HepG2 (cell line): ENCODE data around the gene GRB2. TPM values are rescaled to one million over a fixed set of nuclear protein-coding genes. Genes with fewer than 3 reads are reported as not detected.

Experiments used
- ATAC-seq: fragments of 200-7000 bp; cut with Tn5 transposase; 3 replicates; pipeline ENCODE4 v1.9.1; 2020; ENCODE audit warnings: mild to moderate bottlenecking, moderate library complexity
- BruUV-seq: library from RNA; stranded (reverse); fragments of 400-500 nt; replicated peaks from 2 replicates; lab custom pipeline; 2021; lab: Mats Ljungman, UMichigan
- CTCF ChIA-PET: fragments of 300-600 bp; formaldehyde crosslinking; extraction: SDS; loops from one replicate; lab custom pipeline; 2021; ENCODE audit warnings: low total read pairs, inconsistent platforms, low intra/inter-chr PET ratio; lab: Yijun Ruan, JAX
- POLR2A ChIA-PET: fragments of 350-600 bp; sonication (Branson Sonifier 250); formaldehyde crosslinking; loops from one replicate; lab custom pipeline; 2020; ENCODE audit warnings: antibody characterized with exemption, inconsistent platforms; lab: Yijun Ruan, JAX
- DNase-seq: peaks from one replicate; pipeline ENCODE4 v3.0.0-alpha.2; 2015; ENCODE audit warnings: low spot score
- FAIRE-seq: peaks from 3 replicates; lab custom pipeline; 2011; peaks lifted over from hg19 to GRCh38; lab: Jason Lieb, UNC
- H2AFZ ChIP-seq: one replicate; pipeline ENCODE4 v1.6.1; 2011; ENCODE audit warnings: low read length, inconsistent platforms
- H3K27ac ChIP-seq: fragments of 300-600 bp; 3 replicates; pipeline ENCODE4 v1.8.0; 2011; ENCODE audit warnings: mixed run types, mild to moderate bottlenecking, mixed read lengths, low read length, inconsistent platforms; ENCODE audit not compliant: insufficient read depth; ENCODE audit errors: extremely low read length
- H3K27me3 ChIP-seq, 2 experiments: fragments of 200-600 bp in 1 of 2; 2 replicates in 1 of 2; 3 replicates in 1 of 2; pipeline versions ENCODE4 v1.6.0 to v1.8.0; 2011; ENCODE audit warnings: low read length in 2 of 2, mild to moderate bottlenecking in 2 of 2, moderate library complexity in 2 of 2, inconsistent platforms in 1 of 2; ENCODE audit not compliant: insufficient read depth in 2 of 2, control insufficient read depth in 1 of 2
- H3K36me3 ChIP-seq, 2 experiments: fragments of 200-600 bp in 1 of 2; replicated peaks in 1 of 2; 2 replicates in 1 of 2; 3 replicates in 1 of 2; pipeline versions ENCODE4 v1.5.1 to v1.8.0; 2011; ENCODE audit warnings: low read length in 2 of 2, inconsistent platforms in 1 of 2; ENCODE audit not compliant: insufficient read depth in 2 of 2, control insufficient read depth in 1 of 2
- H3K4me1 ChIP-seq: 2 replicates; pipeline ENCODE4 v1.5.1; 2012; ENCODE audit warnings: low read length, inconsistent platforms; ENCODE audit not compliant: insufficient read depth
- H3K4me2 ChIP-seq: 2 replicates; pipeline ENCODE4 v1.6.0; 2011; ENCODE audit warnings: low read depth, low read length, inconsistent platforms
- H3K4me3 ChIP-seq, 3 experiments: fragments of 200-600 bp in 1 of 3; sonication (generic), shearing (Covaris generic) in 1 of 3; replicated peaks in 1 of 3; 2 replicates each; pipeline ENCODE4 v1.5.1; 2011 to 2016; ENCODE audit warnings: low read length in 3 of 3, inconsistent platforms in 2 of 3, low read depth in 2 of 3, mild to moderate bottlenecking in 2 of 3, control low read depth in 1 of 3, mixed read lengths in 1 of 3; ENCODE audit not compliant: insufficient read depth in 1 of 3
- H3K79me2 ChIP-seq: one replicate; pipeline ENCODE4 v1.6.1; 2011; ENCODE audit warnings: low read length, inconsistent platforms; ENCODE audit not compliant: insufficient read depth
- H3K9ac ChIP-seq: 2 replicates; pipeline ENCODE4 v1.6.0; 2011; ENCODE audit warnings: mild to moderate bottlenecking, low read depth, low read length, inconsistent platforms; ENCODE audit not compliant: insufficient read depth
- H3K9me3 ChIP-seq: 2 replicates; pipeline ENCODE4 v1.5.1; 2012; ENCODE audit warnings: mild to moderate bottlenecking, low read length
- H4K20me1 ChIP-seq: 2 replicates; pipeline ENCODE4 v1.6.0; 2011; ENCODE audit warnings: inconsistent platforms, mild to moderate bottlenecking, low read length, moderate library complexity; ENCODE audit not compliant: insufficient read depth
- ARID2 ChIP-seq: sonication (generic); formaldehyde crosslinking; IDR thresholded peaks from 2 replicates; pipeline ENCODE4 v1.8.1; 2022; ENCODE audit warnings: mild to moderate bottlenecking, missing genetic modification reagents, borderline replicate concordance
- BRF2 ChIP-seq: sonication (generic); formaldehyde crosslinking; IDR thresholded peaks from 2 replicates; pipeline ENCODE4 v1.8.1; 2022; ENCODE audit warnings: mild to moderate bottlenecking, missing genetic modification reagents
- CENPT ChIP-seq: sonication (generic); formaldehyde crosslinking; IDR thresholded peaks from 2 replicates; pipeline ENCODE4 v1.8.0; 2022; ENCODE audit warnings: low read depth, mild to moderate bottlenecking, moderate library complexity, missing genetic modification reagents
- HIC2 ChIP-seq: sonication (generic); formaldehyde crosslinking; IDR thresholded peaks from 2 replicates; pipeline ENCODE4 v1.9.0; 2022; ENCODE audit warnings: low read depth, missing genetic modification reagents
- JARID2 ChIP-seq: sonication (generic); formaldehyde crosslinking; IDR thresholded peaks from 2 replicates; pipeline ENCODE4 v1.8.1; 2023; ENCODE audit warnings: missing genetic modification reagents, inconsistent platforms; ENCODE audit not compliant: insufficient replicate concordance
- KLF16 ChIP-seq, 2 experiments: sonication (generic) in 1 of 2; formaldehyde crosslinking in 1 of 2; IDR thresholded peaks; 2 replicates each; pipeline versions ENCODE4 v1.6.1 to v1.8.0; 2016 to 2023; ENCODE audit warnings: missing genetic modification reagents in 2 of 2, missing compliant biosample characterization in 1 of 2
- PHF21A ChIP-seq: sonication (generic); formaldehyde crosslinking; IDR thresholded peaks from 2 replicates; pipeline ENCODE4 v1.5.0; 2020; ENCODE audit warnings: mild to moderate bottlenecking, missing genetic modification reagents
- SMC3 ChIP-seq: IDR thresholded peaks from 2 replicates; pipeline ENCODE4 v1.6.1; 2011; ENCODE audit warnings: low read length, improper control_type of control experiment
- TBP ChIP-seq: sonication (generic); formaldehyde crosslinking; IDR thresholded peaks from 2 replicates; pipeline ENCODE4 v1.5.0; 2020; ENCODE audit warnings: missing genetic modification reagents
- THYN1 ChIP-seq: sonication (generic); formaldehyde crosslinking; IDR thresholded peaks from 2 replicates; pipeline ENCODE4 v1.8.1; 2023; ENCODE audit warnings: low read depth, mild to moderate bottlenecking, moderate library complexity, missing genetic modification reagents, borderline replicate concordance
- TMF1 ChIP-seq: sonication (generic); formaldehyde crosslinking; IDR thresholded peaks from 2 replicates; pipeline ENCODE4 v1.8.1; 2022; ENCODE audit warnings: low read depth, missing genetic modification reagents
- ZFYVE20 ChIP-seq: sonication (generic); formaldehyde crosslinking; IDR thresholded peaks from 2 replicates; pipeline ENCODE4 v1.8.0; 2023; ENCODE audit warnings: low read depth, mild to moderate bottlenecking, moderate library complexity, missing genetic modification reagents, borderline replicate concordance
- ZMYM3 ChIP-seq: sonication (generic); formaldehyde crosslinking; IDR thresholded peaks from 2 replicates; pipeline ENCODE4 v1.5.1; 2020; ENCODE audit warnings: mild to moderate bottlenecking, missing genetic modification reagents
- ZNF251 ChIP-seq: sonication (generic); formaldehyde crosslinking; IDR thresholded peaks from 2 replicates; pipeline ENCODE4 v1.9.0; 2021; ENCODE audit warnings: mild to moderate bottlenecking, missing genetic modification reagents
- ZNF7 ChIP-seq: IDR thresholded peaks from 2 replicates; pipeline ENCODE4 v1.6.1; 2016; ENCODE audit warnings: missing biosample characterization, missing genetic modification reagents
- ZNF772 ChIP-seq: sonication (generic); formaldehyde crosslinking; IDR thresholded peaks from 2 replicates; pipeline ENCODE4 v1.5.0; 2020; ENCODE audit warnings: mild to moderate bottlenecking, missing genetic modification reagents
- WGBS: methylation state at CpG from one replicate; pipeline ENCODE4 v1.1.6; 2017; ENCODE audit warnings: low lambda C conversion rate; 5-methylcytosine and 5-hydroxymethylcytosine counted together
- in situ Hi-C: cut with HindIII; loops from 2 replicates; pipeline ENCODE4 v1.10.0; 2017; ENCODE audit warnings: low pct_unique_long_range_greater_than_20kb; ENCODE audit not compliant: extremely low pct_ligation_motif_present
- intact Hi-C: fragments of 100-400 bp; cut with micrococcal nuclease; formaldehyde crosslinking; loops from one replicate; pipeline ENCODE4 v1.10.0; 2022; ENCODE audit not compliant: unreplicated experiment
- polyA plus RNA-seq, 8 experiments: library from polyadenylated mRNA; depleted of rRNA in 3 of 8; stranded (reverse) in 7 of 8; unstranded in 1 of 8; fragments of >200 nt; fragmentation: Illumina TruSeq in 4 of 8; extraction: Trizol in 4 of 8; gene quantifications; 2 replicates each; pipeline versions ENCODE4 v1.2.1 to v1.2.3, GENCODE V29; 2011 to 2016; ENCODE audit warnings: low read depth in 4 of 8, missing spikeins in 1 of 8, mixed read lengths in 1 of 8; ENCODE audit not compliant: insufficient read depth in 1 of 8
- total RNA-seq, 5 experiments: library from RNA; depleted of rRNA; stranded (reverse); fragments of >200 nt; fragmentation: Illumina TruSeq; extraction: Trizol; gene quantifications; 2 replicates each; pipeline ENCODE4 v1.2.3, GENCODE V29; 2016; ENCODE audit warnings: low read depth in 1 of 5
- TF ChIP-seq, protein P1 (sequence below): sonication (generic); formaldehyde crosslinking; IDR thresholded peaks from 2 replicates; pipeline ENCODE4 v1.4.0; 2020; ENCODE audit warnings: low read depth, mild to moderate bottlenecking, missing genetic modification reagents

GRB2 gene
- total and polyA plus RNA-seq, 2 of the 13 experiments (the other 11 are each of a cell fraction or from before 2014, with no cell fraction given), result 84.6 to 92.3 TPM

DNA sequence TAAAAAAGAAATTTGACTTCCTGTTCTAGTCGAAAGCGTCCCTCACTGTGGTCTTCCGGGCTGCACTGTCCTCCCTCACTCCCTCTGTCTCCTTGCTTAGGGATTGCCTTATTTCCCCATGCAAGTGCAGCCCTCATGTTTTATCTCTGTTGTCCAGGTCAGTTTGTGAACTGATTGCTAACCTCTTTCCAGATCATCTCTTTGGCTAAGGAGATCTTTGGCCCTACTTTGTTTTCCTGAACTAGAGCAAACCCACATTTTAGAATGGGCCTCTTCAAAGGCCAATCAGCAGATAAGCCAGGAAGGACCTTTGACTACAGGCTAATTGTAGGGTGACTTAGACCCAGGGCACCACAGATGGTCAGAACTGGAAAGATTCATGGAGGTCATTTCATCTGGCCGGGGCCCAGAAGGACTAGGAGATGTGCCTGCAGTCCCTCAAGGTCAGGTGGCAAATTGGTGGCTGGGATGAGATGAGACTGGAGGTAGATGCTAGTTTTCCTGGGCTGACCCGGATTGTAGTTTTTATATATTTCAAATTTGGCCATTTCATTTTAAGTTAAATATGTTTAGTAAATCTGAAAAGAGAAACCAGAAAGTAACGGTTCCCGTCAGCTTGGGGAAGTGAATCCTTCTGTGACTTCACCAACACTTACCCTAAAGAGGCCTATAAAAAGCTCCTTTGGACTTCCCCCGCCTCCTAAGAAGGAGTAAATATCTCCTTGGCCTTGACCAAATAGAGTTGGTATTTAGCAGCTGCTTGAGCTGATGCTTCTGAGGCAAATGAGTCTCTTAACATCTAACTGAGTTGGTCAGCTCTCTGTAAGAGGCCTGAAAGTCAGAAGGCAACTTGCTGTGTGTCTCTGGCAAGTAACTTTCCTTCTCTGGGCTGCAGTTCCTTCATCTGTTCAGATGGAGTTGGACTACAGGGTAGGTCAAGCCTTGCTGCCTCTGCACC is 110.0 kb downstream of the GRB2 start:
- Histone ChIP-seq H4K20me1 (no peaks in the 10 kb centered on the region), H3K4me1 (peaks cover 60% of the 10 kb centered on the region), H2AFZ (peak overlapping the region; percentile 43), H3K4me3 (peak overlapping the region; percentile 43 to 58 (median 46)), H3K36me3 (no peaks in the 10 kb centered on the region), H3K27me3 (no peaks in the 10 kb centered on the region), H3K27ac (peak overlapping the region; percentile 85), H3K4me2 (peak overlapping the region; percentile 84), H3K9me3 (no peaks in the 10 kb centered on the region), H3K79me2 (no peaks in the 10 kb centered on the region), H3K9ac (peak overlapping the region; percentile 62)
- ATAC-seq (peak; percentile 93), FAIRE-seq (peak; percentile 96), DNase-seq (peak; percentile 98)
- TSS peak; percentile 92 for BruUV-seq
- in situ Hi-C loops (no loop called here), intact Hi-C loops (loop anchor here (1.0 kb wide), 1 partner anchor 14 kb away; no protein-coding TSS in a partner anchor)
- POLR2A ChIA-PET, result interaction anchor here (1.3 to 4.8 kb wide), 4 partner anchors 9 to 98 kb away, joined by 4 to 33 read pairs (median 7); partner anchors contain the start of gene MIF4GD
- CTCF ChIA-PET, result interaction anchor here (0.8 kb wide), 1 partner anchor 109 kb away, joined by 3 read pairs; no protein-coding TSS in a partner anchor
- 13% methylated on average over 8 of the region's 8 CpGs for WGBS
- peak; percentile 60; the same call in 1 of the 2 replicates for TF ChIP-seq HIC2 (CRISPR knock-in tag)
- TF ChIP-seq ZFYVE20 (CRISPR knock-in tag), result no peak
- TF ChIP-seq ZNF7 (CRISPR knock-in tag), result peak; percentile 94
- peak in 1 of 2 experiments; percentile 83; a peak in 2 of 4 replicates for TF ChIP-seq KLF16 (CRISPR knock-in tag; IDR thresholded peaks at IDR 0.05)
- TF ChIP-seq THYN1 (CRISPR knock-in tag), result no peak
- peak; percentile 86; the same call in 1 of the 2 replicates for TF ChIP-seq ZNF772 (CRISPR knock-in tag)
- no peak; the same call in 1 of the 2 replicates for TF ChIP-seq BRF2 (CRISPR knock-in tag)
- no peak for TF ChIP-seq TBP (CRISPR knock-in tag)
- TF ChIP-seq ZNF251, result no peak
- no peak for TF ChIP-seq CENPT
- TF ChIP-seq ARID2 (CRISPR knock-in tag), result no peak
- TF ChIP-seq TMF1 (CRISPR knock-in tag), result no peak
- TF ChIP-seq ZMYM3 (CRISPR knock-in tag), result peak; percentile 83
- peak; percentile 100 for TF ChIP-seq PHF21A (CRISPR knock-in tag)
- no peak for TF ChIP-seq JARID2
- no peak; the same call in 1 of the 2 replicates for TF ChIP-seq SMC3
- TF ChIP-seq, protein P1, sequence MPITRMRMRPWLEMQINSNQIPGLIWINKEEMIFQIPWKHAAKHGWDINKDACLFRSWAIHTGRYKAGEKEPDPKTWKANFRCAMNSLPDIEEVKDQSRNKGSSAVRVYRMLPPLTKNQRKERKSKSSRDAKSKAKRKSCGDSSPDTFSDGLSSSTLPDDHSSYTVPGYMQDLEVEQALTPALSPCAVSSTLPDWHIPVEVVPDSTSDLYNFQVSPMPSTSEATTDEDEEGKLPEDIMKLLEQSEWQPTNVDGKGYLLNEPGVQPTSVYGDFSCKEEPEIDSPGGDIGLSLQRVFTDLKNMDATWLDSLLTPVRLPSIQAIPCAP (CRISPR knock-in tag), result no peak
